ENCODE data around the gene PSME1. TPM values are rescaled to one million over a fixed set of nuclear protein-coding genes. Genes with fewer than 3 reads are reported as not detected.

PSME1 gene
- total and polyA plus RNA-seq, 2 of the 13 experiments (the other 11 are each of a cell fraction or from before 2014, with no cell fraction given), result 159 to 608 TPM

DNA sequence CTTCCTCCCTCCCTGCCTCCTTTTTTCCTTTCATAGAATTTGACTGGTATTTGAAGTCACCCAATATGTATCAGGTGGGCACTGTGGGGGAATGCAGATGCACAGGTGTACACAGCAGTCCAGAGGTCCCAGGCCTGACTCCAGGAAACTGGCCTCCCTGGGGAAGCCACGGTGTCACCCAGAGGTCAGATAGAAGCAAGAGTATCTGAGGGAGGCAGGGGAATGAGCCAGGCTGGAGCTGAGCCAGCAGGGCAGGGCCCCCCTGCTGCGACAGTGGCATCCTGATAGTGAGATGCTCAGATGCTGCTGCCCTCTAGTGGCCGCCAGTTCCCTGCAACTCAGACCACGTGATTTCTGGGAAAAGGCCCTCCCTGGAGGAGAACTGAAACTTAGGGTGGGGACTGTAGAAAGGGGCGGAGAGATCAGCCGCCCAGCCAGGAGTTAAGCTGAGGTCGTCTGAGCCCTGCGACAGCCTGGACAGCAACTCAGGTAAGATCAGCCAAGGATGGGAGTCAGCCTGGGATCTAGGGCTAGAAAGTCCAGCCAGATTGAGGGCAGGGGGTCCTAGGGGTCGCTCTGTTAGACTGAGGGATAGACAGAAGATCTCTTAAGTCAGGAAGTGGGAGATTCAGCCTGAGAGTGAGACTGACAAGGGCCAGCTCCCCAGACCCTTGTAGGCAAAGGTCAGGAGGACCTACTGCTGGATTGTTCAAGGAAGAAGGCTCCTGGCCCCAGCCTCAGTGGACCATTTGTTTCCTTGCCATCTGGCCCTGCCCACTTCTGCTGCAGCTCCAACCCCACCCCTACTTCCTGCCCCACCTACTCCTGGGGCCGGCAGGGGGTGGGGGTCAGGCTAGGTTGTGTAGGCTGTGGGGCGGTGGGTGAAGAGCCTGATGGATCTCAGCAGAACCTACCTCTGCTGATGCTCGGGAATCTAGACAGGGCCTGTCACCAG lies 25.1 kb downstream of the PSME1 start, which contains the start of gene IRF9 (continued):
- TF ChIP-seq SIN3A (IDR thresholded peaks at IDR 0.05; ENCODE audit: borderline replicate concordance, low read depth, low read length), result peak; percentile 96
- TF ChIP-seq, protein P1, sequence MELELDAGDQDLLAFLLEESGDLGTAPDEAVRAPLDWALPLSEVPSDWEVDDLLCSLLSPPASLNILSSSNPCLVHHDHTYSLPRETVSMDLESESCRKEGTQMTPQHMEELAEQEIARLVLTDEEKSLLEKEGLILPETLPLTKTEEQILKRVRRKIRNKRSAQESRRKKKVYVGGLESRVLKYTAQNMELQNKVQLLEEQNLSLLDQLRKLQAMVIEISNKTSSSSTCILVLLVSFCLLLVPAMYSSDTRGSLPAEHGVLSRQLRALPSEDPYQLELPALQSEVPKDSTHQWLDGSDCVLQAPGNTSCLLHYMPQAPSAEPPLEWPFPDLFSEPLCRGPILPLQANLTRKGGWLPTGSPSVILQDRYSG (CRISPR knock-in tag; IDR thresholded peaks at IDR 0.05), result no peak
- TF ChIP-seq POLR2AphosphoS5 (IDR thresholded peaks at IDR 0.05; ENCODE audit: low read depth, low read length), result peak; percentile 97
- peak; percentile 87 for TF ChIP-seq FOXO1 (CRISPR knock-in tag; IDR thresholded peaks at IDR 0.05)
- TF ChIP-seq HMG20A (CRISPR knock-in tag; IDR thresholded peaks at IDR 0.05; ENCODE audit: borderline replicate concordance), result peak; percentile 74
- TF ChIP-seq ZNF569 (CRISPR knock-in tag; IDR thresholded peaks at IDR 0.05; ENCODE audit: borderline replicate concordance), result peak; percentile 95; the same call in 1 of the 2 replicates
- peak; percentile 99 for TF ChIP-seq GATAD2A (CRISPR knock-in tag; IDR thresholded peaks at IDR 0.05)
- TF ChIP-seq HES4 (CRISPR knock-in tag; IDR thresholded peaks at IDR 0.05; ENCODE audit: borderline replicate concordance), result peak; percentile 79; the same call in 1 of the 2 replicates
- peak; percentile 92 for TF ChIP-seq GATAD1 (CRISPR knock-in tag; IDR thresholded peaks at IDR 0.05)
- TF ChIP-seq, protein P2, sequence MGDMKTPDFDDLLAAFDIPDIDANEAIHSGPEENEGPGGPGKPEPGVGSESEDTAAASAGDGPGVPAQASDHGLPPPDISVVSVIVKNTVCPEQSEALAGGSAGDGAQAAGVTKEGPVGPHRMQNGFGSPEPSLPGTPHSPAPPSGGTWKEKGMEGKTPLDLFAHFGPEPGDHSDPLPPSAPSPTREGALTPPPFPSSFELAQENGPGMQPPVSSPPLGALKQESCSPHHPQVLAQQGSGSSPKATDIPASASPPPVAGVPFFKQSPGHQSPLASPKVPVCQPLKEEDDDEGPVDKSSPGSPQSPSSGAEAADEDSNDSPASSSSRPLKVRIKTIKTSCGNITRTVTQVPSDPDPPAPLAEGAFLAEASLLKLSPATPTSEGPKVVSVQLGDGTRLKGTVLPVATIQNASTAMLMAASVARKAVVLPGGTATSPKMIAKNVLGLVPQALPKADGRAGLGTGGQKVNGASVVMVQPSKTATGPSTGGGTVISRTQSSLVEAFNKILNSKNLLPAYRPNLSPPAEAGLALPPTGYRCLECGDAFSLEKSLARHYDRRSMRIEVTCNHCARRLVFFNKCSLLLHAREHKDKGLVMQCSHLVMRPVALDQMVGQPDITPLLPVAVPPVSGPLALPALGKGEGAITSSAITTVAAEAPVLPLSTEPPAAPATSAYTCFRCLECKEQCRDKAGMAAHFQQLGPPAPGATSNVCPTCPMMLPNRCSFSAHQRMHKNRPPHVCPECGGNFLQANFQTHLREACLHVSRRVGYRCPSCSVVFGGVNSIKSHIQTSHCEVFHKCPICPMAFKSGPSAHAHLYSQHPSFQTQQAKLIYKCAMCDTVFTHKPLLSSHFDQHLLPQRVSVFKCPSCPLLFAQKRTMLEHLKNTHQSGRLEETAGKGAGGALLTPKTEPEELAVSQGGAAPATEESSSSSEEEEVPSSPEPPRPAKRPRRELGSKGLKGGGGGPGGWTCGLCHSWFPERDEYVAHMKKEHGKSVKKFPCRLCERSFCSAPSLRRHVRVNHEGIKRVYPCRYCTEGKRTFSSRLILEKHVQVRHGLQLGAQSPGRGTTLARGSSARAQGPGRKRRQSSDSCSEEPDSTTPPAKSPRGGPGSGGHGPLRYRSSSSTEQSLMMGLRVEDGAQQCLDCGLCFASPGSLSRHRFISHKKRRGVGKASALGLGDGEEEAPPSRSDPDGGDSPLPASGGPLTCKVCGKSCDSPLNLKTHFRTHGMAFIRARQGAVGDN (CRISPR knock-in tag; IDR thresholded peaks at IDR 0.05), result peak; percentile 99
- TF ChIP-seq, protein P3, sequence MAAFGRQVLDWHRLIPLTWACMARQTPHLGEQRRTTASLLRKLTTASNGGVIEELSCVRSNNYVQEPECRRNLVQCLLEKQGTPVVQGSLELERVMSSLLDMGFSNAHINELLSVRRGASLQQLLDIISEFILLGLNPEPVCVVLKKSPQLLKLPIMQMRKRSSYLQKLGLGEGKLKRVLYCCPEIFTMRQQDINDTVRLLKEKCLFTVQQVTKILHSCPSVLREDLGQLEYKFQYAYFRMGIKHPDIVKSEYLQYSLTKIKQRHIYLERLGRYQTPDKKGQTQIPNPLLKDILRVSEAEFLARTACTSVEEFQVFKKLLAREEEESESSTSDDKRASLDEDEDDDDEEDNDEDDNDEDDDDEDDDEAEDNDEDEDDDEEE (CRISPR knock-in tag; IDR thresholded peaks at IDR 0.05), result peak; percentile 84; the same call in 1 of the 2 replicates
- TF ChIP-seq SKI (IDR thresholded peaks at IDR 0.05; ENCODE audit: partially characterized antibody), result peak; percentile 94
- TF ChIP-seq, protein P4, sequence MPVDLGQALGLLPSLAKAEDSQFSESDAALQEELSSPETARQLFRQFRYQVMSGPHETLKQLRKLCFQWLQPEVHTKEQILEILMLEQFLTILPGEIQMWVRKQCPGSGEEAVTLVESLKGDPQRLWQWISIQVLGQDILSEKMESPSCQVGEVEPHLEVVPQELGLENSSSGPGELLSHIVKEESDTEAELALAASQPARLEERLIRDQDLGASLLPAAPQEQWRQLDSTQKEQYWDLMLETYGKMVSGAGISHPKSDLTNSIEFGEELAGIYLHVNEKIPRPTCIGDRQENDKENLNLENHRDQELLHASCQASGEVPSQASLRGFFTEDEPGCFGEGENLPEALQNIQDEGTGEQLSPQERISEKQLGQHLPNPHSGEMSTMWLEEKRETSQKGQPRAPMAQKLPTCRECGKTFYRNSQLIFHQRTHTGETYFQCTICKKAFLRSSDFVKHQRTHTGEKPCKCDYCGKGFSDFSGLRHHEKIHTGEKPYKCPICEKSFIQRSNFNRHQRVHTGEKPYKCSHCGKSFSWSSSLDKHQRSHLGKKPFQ (CRISPR knock-in tag; IDR thresholded peaks at IDR 0.05; ENCODE audit: insufficient replicate concordance), result peak; percentile 91
- TF ChIP-seq SMYD3 (CRISPR knock-in tag; IDR thresholded peaks at IDR 0.05), result peak; percentile 80
- no peak for TF ChIP-seq IRX3 (CRISPR knock-in tag; IDR thresholded peaks at IDR 0.05; ENCODE audit: borderline replicate concordance, low read depth)
- TF ChIP-seq, protein P5, sequence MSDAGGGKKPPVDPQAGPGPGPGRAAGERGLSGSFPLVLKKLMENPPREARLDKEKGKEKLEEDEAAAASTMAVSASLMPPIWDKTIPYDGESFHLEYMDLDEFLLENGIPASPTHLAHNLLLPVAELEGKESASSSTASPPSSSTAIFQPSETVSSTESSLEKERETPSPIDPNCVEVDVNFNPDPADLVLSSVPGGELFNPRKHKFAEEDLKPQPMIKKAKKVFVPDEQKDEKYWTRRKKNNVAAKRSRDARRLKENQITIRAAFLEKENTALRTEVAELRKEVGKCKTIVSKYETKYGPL (CRISPR knock-in tag; IDR thresholded peaks at IDR 0.05), result no peak; the same call in 1 of the 2 replicates
- TF ChIP-seq HDAC2 (CRISPR knock-in tag; IDR thresholded peaks at IDR 0.05), result peak; percentile 100

Measured in HepG2 (cell line).